Raji (cell line): Measurements from ENCODE around the gene PPM1N.

Experiments
- POLR2A ChIP-seq: IDR thresholded peaks from 2 replicates; pipeline ENCODE4 v1.6.1; 2011; ENCODE audit warnings: low read depth, low read length, control low read depth; ENCODE audit not compliant: insufficient read depth

PPM1N gene

DNA sequence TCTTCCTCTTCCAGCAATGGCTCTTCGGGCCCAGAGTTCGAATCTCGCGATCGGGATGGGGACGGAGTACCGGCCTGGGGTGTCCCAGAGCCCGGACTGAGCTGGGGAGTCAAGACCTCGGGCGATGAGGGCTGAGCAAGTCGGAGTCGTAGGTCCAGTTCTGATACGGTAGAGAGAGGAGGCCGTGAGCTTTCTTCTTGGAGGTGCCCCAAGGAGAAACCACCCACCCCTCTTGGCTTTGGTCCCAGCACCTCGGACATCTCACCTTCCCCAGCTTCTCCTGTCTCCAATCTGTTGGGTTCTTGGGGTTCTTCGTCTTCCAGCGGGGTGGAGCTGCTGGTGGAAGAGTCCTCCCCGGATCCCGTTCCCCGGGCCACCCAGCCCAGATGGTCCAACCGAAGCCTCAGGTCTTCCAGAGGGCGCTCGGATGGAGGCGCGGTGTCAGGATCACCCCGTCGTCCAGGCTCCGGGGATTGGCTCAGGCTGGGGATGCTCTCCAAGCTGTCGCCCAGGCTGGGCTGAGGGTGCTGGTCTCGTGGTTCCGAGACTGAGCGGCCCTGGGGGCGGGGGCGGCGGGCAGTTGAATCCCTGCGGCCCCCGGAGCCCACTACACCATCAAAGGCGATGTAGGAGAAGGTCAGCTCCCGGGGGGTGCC lies 3.9 kb upstream of the PPM1N start:
- TF ChIP-seq POLR2A: no peak

- TF ChIP-seq POLR2A: no peak
Measured at GRCh38 chr19:45495178-45495577, 3.1 kb upstream of the PPM1N start.

GRCh38 chr19:45496349-45496953 lies 1.8 kb upstream of the PPM1N start:
- TF ChIP-seq POLR2A: no peak

DNA sequence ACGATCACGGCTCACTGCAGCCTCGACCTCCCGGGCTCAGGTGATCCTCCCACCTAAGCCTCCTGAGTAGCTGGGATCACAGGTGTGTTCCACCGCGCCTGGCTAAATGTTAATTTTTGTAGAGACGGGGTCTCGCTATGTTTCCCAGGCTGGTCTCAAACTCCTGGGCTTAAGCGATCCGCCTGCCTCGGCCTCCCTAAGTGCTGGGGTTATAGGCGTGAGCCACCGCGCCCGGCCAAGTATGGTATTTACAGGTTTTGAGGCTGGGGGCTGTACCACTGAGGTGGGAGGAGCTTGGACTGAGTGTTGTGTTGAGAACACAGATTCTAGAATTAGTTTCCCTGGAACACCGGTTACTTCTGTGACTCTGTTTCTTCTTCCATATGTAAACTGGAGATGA lies 452 bp upstream of the PPM1N start:
- TF ChIP-seq POLR2A: no peak

DNA sequence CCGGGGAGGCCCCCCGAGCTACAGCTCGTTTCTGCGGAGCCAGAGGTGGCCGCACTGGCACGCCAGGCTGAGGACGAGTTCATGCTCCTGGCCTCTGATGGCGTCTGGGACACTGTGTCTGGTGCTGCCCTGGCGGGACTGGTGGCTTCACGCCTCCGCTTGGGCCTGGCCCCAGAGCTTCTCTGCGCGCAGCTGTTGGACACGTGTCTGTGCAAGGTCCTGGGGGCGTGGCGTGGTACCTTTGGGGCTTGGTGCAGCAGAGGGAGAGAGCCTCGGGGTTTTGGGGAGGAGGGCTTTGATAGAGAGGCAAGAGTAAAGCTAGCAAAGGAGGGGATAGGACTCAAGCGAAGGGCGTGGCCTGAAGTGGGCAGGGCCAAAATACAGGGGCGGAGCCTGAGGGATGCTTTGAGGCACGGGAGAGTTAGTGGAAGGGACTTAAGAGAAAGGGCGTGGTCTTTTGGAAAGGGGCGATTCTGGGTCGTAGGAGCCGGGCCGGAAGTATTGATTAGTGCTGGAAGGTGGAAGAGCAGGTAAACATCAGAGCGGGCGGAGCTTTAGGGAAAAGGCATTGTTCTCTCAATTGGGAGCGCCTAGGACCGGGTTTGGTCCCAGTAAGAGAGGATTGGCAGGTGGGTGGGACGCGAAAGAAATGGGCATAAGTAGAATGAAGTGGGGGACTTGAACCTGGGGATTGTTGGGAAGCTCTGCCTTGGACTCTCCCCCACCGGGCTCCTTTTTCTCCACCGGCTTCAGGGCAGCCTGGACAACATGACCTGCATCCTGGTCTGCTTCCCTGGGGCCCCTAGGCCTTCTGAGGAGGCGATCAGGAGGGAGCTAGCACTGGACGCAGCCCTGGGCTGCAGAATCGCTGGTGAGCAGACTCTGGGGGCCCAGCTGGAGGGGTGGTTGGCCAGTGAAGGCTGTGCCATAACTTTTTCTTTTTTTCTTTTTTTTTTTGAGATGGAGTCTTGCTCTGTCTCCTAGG lies 1.2 kb downstream of the PPM1N start:
- no peak for TF ChIP-seq POLR2A

GRCh38 chr19:45500918-45501729 lies 2.9 kb downstream of the PPM1N start:
- no peak for TF ChIP-seq POLR2A

DNA sequence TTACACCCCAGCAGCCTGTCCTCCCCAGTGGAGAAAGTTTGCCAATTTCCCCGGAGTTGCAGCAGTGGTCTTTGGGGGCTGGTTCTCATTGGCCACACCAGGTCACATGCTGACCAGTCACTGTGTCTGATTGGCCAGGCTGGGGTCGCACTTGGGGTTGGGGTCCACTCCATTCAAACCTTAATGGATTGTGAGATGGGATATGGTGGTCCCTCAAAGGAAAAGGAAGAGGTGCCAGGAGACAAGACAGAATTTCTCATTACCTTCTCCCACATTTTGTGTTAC lies 3.4 kb downstream of the PPM1N start:
- no peak for TF ChIP-seq POLR2A

DNA sequence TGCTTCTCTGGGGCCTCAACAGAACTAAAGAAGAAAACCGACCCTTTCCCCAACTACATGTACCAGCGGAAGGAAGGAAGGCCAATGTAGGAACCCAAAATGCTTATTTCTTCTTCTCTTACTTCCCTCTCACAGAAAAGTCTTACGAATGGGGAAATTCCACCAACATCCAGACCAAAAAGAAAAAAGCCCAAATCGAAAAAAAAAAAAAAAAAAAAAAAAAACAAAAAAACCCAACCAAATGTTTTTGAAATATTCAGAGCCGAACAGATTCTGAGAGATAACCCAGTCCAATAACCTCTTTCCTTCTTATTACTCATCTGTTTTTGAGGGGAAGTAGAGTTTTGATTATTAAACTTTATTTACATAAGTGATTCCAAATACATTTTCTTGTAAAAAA lies 3.9 kb downstream of the PPM1N start:
- TF ChIP-seq POLR2A: no peak

DNA sequence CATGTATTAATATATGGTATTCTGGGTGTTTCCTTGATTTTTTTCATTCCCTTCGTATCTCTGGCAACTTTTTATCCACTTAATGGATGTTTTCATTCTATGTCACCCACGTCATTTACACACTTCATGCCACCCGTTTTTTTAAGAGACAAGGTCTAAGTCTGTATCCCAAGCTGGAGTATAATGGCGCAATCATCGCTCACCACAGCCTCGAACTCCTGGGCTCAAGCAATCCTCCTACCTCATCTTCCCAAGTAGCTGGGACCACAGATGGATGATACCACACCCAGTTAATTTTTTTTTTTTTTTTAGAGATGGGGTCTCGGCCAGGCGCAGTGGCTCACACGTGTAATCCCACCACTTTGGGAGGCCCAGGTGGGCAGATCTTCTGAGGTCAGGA lies 5.7 kb downstream of the PPM1N start:
- TF ChIP-seq POLR2A: no peak

DNA sequence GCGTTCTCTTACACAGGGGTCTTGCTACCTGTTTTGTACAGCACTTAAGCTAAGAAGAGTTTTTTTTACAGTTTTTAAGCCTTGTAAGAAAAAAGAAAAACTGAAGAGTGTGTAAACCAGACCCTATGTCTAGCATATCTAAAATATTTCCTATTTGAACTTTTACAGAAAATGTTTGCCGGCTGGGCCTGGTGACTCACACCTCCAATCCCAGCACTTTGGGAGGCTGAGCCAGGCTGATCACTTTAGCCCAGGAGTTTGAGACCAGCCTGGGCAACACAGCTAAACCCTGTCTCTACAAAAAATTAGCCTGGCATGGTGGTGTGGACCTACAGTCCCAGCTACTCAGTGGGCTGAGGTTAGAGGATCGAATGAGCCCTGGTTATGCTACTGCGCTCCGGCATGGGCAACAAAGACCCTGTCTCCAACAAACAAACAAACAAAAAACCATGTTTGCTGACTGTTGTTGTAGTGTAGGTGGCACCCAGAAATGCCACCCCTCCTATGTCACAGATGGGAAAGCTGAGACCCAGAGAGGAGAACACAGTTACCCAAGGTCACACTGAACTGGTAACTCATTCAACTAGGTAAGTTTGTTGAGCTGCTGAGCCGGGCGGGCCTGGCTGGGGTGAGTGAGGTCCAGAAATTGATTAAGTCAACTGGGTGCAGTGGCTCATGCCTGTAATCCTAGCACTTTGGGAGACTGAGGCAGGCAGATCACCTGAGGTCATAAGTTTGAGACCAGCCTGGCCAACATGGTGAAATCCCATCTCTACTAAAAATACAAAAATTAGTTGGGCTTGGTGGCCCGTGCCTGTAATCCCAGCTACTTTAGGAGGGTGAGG lies 7.1 kb downstream of the PPM1N start:
- no peak for TF ChIP-seq POLR2A

- no peak for TF ChIP-seq POLR2A
Measured at GRCh38 chr19:45505996-45506245, 7.7 kb downstream of the PPM1N start.

DNA sequence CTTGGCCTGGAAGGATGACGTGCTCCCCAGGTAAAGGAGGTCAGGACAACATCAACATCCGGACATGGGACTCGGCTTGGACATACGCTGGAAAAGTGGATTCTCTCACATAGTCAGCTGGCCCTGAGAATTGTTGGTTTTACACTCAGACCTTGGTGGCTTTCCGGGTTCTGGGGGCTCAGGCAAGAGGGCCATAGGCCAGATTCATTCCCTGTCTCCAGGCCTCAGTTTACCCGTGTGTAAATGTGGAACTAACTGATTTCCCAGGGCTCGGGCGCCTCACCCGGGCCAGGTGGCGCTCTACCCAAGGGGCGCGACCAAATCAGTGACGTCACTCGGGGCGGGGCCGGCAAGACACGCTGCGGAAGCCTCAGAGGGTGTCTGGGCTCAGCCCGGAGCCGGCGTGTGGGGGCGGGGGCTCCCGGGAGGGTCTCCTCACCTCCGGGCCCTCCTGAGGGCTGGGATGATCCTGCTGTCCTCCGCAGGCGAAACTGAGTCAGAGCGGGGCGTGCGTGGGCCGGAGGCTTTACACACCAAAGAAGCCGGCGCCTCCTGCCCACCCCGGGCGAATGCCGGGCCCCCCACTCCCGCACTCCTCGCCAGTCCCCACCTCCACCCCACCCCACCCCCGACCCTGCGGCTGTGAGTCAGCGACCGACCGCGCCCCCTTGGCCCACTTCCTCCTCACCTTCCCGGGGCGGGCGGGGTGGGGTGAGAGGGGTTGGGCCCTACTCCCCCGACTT lies 8.2 kb downstream of the PPM1N start:
- TF ChIP-seq POLR2A: peak; percentile 85

GRCh38 chr19:45506989-45507871 lies 9.0 kb downstream of the PPM1N start, which contains the start of gene VASP:
Gene VASP (plus strand): TSS chr19:45507479. CDS start chr19:45507772, 293 bp downstream.
- TF ChIP-seq POLR2A: peak; percentile 98
